HG03175 (cell line): Measurements from ENCODE around the gene SPRN.
"Not testable (repeated sequence)": the region's sequence is repeated elsewhere in the genome, so short reads cannot be mapped to it uniquely, and the experiment has no call there.

Source experiments
- ATAC-seq: cut with Tn5 transposase; IDR thresholded peaks from one replicate; pipeline ENCODE4 v1.9.1; 2021; ENCODE audit warnings: mild to moderate bottlenecking, moderate library complexity; ENCODE audit not compliant: unreplicated experiment

SPRN gene

GRCh38 chr10:133388973-133389818, 35.2 kb downstream of the SPRN start:
- peak; percentile 90 for ATAC-seq

DNA sequence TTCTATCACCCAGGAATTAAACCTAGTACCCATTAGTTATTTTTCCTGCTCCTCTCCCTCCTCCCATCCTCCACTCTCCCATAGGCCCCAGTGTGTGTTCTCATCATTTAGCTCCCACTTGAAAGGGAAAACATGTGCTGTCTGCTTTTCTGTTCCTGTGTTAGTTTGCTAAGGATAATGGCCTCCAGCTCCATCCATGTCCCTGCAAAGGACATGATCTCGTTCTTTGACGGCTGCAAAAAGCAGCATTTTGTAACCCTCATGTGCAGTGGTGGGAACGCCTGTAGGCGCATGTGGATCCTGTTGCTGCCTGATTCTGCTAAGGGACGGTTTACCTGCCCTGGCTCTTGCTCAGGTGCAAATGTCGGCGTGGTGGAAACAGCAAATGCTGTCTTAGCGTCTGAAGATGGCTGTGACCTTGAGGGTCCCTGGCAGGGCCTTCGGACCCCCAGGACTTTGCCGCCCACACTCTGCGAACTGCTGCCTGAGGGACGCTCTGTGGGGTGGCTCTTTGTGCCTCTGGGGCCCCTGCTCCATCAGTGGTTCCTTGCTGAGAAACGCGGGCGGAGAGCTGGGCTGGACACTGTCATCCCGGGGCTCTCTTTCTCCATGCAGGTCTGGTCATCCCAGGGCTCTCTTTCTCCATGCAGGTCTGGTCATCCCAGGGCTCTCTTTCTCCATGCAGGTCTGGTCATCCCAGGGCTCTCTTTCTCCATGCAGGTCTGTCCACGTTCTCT, 36.0 kb downstream of the SPRN start:
- no peak for ATAC-seq

DNA sequence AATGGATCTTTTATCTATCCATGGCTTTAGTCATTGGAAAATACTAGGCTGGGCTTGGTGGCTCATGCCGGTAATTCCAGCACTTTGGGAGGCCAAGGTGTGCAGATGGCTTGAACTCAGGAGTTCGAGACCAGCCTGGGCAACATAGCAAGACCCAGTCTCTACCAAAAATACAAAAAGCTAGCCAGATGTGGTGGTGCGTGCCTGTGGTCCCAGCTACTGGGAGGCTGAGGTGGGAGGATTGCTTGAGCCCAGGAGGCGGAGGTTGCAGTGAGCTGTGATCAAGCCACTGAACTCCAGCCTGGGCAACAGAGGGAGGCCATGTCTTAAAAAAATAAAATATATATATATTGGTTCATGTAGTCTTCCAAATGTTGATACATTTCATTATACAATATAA, 37.5 kb downstream of the SPRN start:
- not testable (repeated sequence) for ATAC-seq

- no peak for ATAC-seq
These were observed 39.2 kb downstream of the SPRN start for GRCh38 chr10:133385214-133385613.

DNA sequence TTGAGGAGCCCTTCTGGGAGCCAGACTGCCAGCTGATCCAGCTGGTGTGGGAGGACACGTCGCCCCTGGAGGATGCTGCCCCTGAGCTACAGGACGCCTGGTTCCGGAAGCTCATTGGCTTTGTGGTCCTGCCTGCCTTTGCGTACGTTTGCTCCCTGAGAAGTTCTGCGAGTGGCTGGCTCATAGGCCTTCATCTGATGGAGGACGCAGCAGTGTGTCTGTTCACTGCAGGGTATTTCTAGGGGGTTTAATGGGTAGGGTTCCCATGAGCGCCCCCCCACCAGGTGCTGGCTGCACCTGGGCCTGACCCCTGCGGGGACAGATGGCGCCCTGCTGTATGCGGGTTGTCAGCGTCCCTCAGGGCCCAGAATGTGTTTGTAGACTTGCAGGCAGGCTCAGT, 40.4 kb downstream of the SPRN start:
- no peak for ATAC-seq

DNA sequence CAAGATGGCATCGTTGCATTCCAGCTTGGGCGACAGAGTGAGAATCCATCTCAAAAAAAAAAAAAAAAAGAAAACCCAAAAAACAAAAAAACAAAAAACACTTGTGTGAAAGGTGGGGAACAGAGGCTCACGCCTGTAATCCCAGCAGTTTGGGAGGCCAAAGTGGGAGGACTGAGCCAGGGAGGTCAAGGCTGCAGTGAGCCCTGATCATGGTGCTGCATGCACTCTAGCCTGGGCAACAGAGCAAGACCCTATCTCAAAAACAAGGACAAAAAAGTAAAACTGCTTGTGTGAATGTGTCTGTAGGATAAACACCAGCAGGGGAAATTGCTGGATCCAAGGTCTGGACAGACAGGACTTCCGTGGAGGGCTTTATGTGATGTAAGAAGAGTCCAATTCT, 40.9 kb downstream of the SPRN start:
- ATAC-seq = no peak

DNA sequence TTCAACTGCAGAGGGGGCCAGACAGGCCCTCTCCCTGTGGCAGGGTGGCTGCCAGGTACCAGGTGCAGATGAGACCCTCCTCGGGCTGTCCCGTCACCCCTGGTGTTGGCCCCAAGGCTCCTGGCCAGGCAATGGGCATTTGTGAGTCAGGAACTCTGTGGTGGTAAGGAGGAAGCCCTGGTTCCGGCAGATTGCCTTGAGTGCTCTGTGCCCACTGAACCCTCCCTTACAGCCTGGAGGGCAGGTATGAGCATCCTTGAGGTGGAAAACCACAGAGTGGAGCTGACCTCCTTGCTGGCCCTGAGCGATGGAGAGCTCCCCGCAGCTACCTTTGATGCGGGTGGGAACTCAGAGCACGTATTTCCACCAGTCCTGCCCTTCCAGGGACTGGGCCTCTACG, 43.4 kb downstream of the SPRN start:
- no peak for ATAC-seq

- peak; percentile 10 for ATAC-seq
These were observed 44.4 kb downstream of the SPRN start for GRCh38 chr10:133379801-133380666.

GRCh38 chr10:133379152-133379800, 45.1 kb downstream of the SPRN start, which contains the start of gene PAOX:
TSS of gene PAOX (plus strand) at chr10:133379262. CDS start at chr10:133379317, 55 bp downstream.
- ATAC-seq = peak; percentile 50

- peak; percentile 45 for ATAC-seq
These were observed 46.0 kb downstream of the SPRN start for GRCh38 chr10:133378251-133379096.

GRCh38 chr10:133377818-133378250, 46.6 kb downstream of the SPRN start:
- ATAC-seq = no peak

GRCh38 chr10:133377025-133377817, 47.2 kb downstream of the SPRN start:
- ATAC-seq = no peak

DNA sequence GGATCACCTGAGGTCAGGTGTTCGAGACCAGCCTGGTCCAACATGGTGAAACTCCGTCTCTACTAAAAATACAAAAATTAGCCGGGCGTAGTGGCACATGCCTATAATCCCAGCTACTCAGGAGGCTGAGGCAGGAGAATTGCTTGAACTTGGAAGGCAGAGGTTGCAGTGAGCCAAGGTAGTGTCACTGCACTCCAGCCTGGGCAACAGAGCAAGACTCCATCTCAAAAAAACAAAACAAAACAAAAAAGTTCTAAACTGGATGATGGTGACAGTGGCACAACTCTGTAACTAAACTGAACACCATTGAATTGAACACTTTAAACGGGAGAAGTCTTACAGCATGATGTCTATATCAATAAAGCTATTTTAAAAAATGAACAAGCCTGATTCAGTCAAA, 48.2 kb downstream of the SPRN start:
- ATAC-seq = not testable (repeated sequence)

DNA sequence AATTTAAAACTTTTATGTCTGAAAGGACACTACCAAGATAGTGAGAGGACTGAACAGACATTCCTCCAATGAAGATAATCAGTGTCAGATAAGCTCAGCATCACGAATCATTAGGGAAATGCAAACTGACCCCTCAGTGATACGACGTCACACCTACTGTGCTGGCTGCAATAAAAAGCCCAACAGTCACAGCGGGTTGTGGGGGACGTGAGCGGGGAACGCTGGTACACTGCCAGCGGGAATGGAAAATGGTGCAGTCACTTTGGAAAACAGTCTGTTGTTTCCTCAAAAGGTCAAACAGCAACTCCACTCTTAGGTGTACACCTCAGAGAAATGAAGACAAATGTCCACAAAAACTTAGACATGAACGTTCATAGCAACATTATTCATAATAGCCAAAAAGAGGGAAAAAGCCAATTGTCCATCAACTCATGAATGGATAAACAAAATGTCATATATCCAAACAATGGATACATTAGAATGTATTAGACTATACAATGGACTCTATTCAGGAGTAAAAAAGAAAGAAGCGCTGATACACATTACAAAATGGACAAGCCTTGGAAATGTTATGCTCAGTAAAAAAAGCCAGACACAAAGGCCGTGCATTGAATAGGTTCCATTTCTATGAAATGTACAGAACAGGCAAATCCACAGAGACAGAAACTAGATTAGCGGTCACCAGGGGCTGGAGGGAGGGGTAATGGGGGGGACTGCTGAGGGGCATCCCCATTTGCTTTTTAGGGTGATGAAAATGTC, 48.9 kb downstream of the SPRN start:
- ATAC-seq = no peak

GRCh38 chr10:133373174-133374090, 51.0 kb downstream of the SPRN start, which contains the start of gene ECHS1:
TSS of gene ECHS1 (minus strand) at chr10:133373354. CDS start at chr10:133373333, 21 bp downstream.
- ATAC-seq = peak; percentile 96

DNA sequence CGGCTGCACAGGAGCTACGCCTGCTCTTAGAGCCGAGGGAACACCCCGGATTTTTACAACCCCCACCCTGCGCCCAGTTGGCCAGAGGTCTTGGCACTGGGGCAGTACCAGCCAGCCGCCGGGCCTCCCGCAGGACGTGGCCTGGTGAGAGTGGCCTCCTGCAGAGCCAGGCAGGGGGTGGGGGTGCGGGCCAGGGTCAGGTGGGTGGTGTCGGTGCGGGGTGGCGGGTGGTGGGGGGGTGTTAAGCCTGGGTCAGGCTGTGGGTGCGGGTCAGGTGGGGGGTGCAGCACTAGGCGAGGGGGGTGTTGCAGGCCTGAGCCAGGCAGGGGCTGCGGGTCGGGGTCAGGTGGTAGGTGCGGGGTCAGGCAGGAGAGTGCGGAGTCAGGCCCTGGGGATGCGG, 51.9 kb downstream of the SPRN start:
- no peak for ATAC-seq
